GM18873 (cell line): ENCODE data around the gene RASSF4.
A peak's percentile ranks its signal among the peaks of the same experiment; 100 is the strongest.

Experiments
- ATAC-seq: cut with Tn5 transposase; IDR thresholded peaks from one replicate; pipeline ENCODE4 v1.9.1; 2021; ENCODE audit warnings: mild to moderate bottlenecking, moderate library complexity, moderate number of reproducible peaks; ENCODE audit not compliant: unreplicated experiment, low FRiP score

Gene RASSF4

DNA sequence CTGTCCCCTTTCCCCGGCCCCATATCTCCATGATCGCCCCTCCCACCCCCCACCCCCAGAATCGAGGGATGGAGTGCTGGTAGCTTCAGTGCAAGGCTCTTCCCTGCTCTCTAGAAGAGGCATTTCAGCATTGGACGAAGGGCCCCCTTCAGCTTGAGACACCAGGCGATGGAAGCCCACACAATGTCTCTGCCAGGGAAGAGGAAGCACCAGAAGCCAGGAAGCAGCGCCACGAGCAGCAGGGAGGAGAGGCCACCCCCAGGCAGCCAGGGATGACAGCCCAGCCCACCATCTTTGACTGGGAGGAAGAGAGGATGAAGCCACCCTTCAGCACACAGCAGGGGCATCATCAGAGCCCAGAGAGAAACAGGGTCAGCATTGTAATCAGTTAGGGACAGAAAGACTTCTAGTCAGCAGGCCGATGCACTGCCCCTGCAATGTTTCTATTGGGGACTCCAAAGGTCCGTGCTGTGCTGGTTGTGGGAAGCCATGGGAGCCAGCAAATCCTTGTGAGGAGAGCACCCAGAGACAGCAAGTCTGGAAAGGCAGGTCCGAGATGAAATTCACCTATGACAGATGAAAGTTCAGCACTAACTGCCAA, 32.8 kb upstream of the RASSF4 start:
- no peak for ATAC-seq

DNA sequence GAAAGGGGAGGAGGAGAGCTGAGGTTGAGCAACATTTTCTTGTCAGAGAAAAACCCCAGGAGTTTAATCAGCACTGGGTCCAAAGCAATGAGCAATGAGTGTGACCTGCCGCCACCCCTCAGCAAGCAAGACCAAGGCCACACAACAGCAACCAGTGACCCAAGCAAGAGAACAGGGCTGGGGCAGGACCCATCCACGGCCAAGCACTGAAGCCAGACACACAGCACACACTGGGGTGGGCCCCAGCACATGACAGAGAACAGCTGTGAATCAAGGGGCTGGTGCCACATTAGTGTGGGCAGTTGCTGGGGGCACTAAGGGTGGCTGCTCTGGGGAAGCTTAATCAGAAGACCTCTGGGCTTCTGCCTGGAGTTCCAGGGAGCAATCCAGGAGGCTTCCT, 32.2 kb upstream of the RASSF4 start:
- no peak for ATAC-seq

- ATAC-seq = no peak
These were observed 31.1 kb upstream of the RASSF4 start for GRCh38 chr10:44928462-44928861.

- ATAC-seq = no peak
These were observed 30.0 kb upstream of the RASSF4 start for GRCh38 chr10:44929356-44930255.

DNA sequence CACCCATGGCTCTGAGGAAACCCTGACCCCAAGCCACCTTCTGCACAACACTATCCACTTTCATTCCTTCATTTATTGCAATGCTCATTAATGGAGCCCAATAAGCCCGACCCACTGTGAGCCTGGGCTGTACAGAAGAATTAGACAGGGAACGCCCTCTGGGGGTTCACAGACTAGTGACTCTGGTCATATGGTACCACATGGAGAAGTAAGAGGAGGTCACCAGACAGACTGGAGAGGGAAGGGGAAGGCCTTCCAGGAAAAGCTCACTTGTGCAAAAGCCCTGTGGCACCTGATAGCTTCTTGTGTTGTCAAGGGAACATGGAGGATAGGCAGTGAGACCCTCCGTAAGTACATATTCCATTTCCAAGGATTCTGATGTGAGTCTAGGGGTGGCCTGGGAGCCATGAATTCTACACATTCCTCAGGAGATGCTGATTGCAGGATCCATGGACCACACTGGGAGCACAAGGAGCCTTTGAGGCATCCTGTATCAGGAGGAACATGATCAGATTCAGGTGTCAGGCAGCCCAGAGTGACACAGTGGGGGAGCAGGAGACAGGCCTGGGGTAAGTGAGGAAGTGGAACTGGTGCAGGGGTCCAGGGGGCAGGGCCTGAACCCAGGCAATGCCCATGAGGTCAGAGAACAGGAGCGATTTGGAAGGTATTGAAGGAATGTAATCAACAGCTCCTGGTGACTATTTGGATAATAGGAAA, 28.5 kb upstream of the RASSF4 start:
- ATAC-seq = no peak

- no peak for ATAC-seq
These were observed 27.7 kb upstream of the RASSF4 start for GRCh38 chr10:44931621-44932516.

- peak; percentile 91 for ATAC-seq
These were observed 26.8 kb upstream of the RASSF4 start for GRCh38 chr10:44932517-44933450.

DNA sequence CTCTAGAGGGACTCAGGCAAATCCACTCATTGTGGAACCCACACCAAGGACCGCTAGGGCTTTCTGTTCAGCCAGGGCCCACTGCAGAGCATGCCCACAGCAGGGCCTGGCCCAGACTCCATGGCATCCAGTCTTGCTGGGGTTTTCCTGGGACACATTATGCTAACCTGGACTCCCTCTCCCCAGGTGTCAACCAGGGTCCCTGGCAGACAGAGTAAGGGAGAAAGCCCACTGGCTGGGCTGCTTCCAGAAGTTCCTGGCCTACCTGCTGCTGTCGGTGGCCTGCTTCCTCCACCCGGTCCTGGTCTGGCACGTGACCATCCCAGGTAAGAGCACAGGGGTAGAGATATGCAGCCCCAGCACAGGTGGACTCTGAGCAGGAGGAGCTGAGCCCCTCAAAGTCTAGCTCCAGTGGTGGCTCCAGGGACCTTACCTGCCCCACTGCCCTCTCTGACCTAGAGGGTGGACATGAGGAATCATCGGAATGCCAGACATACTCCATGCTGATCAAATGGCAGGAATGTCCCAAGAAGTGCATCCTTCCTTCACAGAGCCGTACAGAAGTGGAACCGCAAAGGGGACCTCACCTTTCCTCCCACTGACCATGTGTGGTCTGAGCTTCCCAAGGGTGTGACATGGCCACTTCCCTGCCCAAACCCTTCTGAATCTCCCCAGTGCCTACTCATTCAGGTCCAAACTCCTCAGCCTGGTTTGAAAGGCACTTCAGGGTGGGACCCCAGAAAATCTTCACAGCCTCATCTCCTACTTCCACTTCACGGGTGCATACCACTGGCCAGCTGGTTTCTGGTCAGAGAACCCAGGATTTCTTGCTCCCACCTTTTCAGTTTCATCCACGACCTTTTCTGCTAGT, 25.9 kb upstream of the RASSF4 start:
- ATAC-seq = no peak

GRCh38 chr10:44934416-44935200, 25.0 kb upstream of the RASSF4 start:
- no peak for ATAC-seq

- no peak for ATAC-seq
These were observed 24.2 kb upstream of the RASSF4 start for GRCh38 chr10:44935201-44935965.

DNA sequence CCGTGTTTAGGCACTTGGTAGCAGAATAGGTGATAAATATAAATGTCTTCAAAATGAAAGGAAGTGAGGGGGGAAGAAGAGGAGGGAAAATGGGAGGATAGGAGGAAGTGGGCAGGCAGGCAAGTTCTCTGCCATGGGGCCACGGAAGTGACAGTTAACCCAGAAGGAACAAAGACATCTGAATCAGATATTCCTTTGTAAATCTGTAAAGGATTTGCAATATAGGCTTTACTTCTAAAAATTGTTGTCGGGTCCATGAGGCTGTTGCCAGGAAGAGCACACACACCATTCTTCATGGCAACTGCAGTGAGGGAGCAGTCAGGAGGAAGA, 23.7 kb upstream of the RASSF4 start:
- no peak for ATAC-seq

DNA sequence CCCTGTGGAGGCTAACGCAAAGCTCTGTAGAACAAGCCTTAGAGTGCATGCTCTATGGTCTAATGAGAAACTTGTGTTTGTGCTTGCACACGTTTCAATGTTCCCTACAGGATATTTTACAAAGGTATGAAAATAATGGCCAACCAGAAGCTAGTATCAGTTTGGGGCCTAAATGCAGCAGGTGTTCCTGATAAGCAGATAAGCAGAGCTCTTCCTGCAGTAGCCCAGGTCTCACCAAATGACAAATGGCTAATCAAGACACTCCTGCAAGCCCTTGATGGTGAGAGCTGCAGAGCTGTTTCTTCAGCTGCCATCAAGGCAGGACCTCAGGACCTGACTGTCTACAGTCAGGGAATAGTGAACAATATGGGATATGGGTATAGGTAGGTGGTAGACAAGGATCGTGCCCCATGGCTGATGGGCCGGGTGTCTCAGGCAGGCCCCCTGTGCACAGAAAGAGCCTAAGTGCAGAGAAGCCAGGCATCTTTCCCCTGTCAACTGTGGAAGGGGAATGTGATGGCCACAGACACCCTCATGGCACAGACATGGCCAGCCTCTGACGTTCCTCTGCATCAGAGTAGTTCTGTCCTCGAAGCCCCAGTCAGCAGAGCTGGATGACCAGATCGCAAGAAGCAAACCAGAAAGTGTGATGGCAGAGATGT, 23.2 kb upstream of the RASSF4 start:
- no peak for ATAC-seq

DNA sequence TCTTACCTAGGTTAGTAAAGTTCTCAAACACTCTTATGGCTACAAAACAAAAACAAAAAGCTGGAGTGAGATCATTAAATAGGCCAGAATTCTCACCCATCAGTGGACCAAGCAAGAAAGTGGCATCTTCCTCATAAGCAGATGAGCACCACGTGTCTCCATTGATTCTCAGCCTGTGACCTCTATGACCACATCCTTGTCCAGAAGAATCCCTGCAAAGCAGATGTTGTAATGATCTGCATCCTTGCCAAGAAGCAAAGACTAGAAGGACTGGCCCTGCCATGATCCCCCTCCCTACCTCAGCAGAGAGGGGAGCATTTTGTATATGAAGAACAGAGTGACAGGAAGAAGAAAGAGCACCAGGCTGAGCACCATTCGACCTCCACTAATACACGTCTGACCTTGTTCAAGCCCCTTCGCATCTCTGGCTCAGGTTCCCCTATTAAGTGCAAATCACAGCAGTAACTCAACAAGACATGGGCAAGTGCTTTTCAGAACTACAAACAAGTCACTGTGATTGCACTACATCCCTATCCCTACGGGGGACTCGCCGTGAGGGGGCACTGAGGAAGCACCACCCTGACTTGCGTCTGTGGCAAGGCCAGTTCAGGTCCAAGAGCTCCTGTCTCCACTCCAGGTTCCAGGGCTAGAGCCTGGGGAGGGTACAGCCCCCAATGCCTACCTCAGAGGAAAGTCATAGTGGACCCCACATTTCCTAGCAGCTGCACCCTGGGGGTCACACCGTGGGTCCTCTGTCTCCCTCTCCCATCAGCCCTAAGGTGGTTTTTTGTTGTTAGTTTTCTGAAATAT, 22.2 kb upstream of the RASSF4 start:
- no peak for ATAC-seq

DNA sequence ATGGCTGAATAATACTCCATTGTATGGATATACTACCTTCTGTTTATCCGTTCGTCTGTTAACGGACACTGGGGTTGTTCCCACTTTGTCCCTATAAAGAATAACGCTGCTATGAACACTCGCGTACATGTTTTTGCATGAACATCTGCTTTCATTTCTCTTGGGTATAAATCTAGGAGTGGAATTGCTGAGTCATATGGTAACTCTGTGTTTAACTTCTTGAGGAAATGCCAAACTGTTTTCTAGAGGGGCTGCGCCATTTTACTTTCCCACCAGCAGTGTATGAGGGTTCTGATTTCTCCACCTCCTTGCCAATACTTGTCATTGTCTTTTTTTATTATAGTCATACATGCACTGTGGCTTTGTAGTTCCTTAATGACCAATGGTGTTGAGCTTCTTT, 20.6 kb upstream of the RASSF4 start:
- ATAC-seq = no peak

GRCh38 chr10:44939691-44940401, 19.8 kb upstream of the RASSF4 start:
- ATAC-seq = no peak
